ENCODE results near the gene IDE.
"Not testable (repeated sequence)": the region's sequence is repeated elsewhere in the genome, so short reads cannot be mapped to it uniquely, and the experiment has no call there.

The IDE gene

DNA sequence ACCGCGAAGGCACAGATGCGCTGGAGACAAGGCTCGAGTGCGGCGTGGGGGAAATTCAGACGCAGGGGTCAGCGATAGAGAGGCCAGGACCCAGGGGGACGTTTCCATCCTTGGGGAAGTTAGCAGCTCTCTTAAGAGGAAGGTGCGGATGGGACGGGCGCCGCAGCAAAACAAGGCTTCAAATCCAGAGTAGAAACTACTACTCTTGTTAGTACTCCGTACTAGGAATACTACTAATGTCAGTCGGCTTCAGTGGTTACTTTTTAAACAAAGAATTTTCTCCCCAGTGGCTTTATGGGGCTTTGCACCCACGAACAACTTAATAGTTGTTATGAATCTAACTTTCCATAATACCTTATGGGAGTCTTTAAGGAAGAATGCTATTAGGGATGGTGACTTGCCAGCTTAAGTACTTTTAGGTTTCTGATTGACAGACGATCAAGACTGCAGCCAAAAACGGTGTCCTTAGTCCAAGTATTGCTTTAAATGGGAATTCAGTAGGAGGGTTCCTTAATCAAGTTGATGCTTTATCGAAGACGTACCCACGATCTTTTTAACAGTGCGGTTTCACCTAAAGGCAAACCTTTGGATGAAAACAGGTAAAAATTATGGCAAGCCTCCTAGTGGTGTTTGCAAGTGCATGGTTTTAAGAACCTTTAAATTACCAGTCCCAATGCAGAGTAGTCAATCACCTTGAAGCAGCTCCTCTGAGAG, 812 bp upstream of the IDE start:
- peak overlapping the region; percentile 84 for H3K4me3 ChIP-seq (ENCODE audit: low read length)
- H3K9me3 ChIP-seq (ENCODE audit: low read length) = no peaks in the 10 kb centered on the region
- H2AFZ ChIP-seq (ENCODE audit: low read depth, low read length) = peak overlapping the region; percentile 95
- H3K36me3 ChIP-seq (ENCODE audit: insufficient read depth, low read length) = no peaks in the 10 kb centered on the region
- H3K4me1 ChIP-seq (ENCODE audit: insufficient read depth, low read length) = peaks cover 14% of the 10 kb centered on the region
- no peaks in the 10 kb centered on the region for H3K27me3 ChIP-seq (ENCODE audit: insufficient read depth, low read length)

DNA sequence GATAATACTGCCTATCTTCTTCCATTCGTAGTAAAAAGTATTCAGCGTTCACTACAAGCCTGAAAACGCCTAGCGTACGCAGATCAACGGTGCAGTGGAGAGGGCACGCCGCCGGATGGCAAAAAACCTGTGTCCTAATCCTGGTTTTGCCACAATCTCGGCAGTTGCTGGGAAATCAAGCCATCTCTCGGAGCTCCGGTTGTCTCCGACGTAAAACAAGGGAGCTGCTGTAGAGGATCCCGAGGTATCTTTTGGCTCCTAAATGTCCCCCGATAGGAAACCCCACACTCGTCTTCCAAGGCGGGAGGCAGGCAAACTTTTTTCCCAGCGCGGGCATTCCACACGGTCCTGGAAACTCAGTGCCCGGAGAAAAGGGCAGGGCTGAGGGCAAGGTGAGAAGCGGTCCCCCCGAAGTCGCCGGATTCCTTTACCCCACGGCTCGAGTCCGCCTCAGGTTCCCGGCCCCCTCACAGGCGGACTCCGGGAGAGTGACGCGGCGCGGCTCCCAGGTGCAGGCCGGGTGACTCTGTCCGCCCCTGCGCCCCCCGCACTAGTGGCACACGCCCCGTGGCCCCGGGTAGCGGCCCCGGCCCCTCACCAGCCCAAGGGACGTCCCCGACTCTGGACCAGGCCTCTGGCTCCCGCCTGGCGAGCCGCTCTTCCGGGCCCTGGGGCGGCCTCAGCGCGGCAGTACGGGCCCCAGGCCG, 649 bp downstream of the IDE start:
- peaks cover 14% of the 10 kb centered on the region for H3K4me1 ChIP-seq (ENCODE audit: insufficient read depth, low read length)
- peak overlapping the region; percentile 95 for H2AFZ ChIP-seq (ENCODE audit: low read depth, low read length)
- peaks cover 5% of the 10 kb centered on the region for H3K36me3 ChIP-seq (ENCODE audit: insufficient read depth, low read length)

DNA sequence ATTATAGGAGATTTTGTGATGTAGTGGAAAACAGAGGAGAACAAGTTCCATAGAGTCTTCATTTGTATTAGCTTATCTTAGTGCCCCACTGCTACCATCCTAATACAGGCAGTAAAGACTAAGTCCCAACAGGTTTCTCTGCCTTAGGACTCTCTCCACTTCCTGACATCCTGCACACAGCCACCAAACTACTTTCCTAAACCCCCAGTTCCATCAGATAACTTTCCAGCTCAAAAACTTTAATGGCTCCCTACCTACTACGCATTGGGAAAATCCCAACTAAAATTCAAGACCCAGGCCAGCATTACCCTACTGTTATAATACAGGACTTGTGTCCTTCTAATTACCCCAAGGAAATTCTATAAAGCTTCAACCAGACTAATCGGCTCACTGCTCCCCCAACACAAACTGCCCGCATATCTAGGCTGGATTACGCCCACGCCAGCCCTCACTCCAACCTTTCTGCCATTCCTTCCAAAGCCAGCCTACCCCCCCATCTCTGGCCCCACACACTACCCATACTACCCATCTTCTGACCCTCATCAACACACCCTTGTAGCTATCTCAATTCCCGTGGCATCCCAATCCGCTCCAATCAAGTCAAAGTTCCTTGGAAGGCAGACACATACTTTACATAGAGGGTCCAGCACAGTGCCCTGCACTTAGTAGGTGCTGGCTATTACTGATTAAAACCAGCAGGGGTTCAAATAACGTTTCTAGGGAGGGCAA, 1.4 kb downstream of the IDE start:
- peak overlapping the region; percentile 95 for H2AFZ ChIP-seq (ENCODE audit: low read depth, low read length)
- H3K4me1 ChIP-seq (ENCODE audit: insufficient read depth, low read length) = peaks cover 14% of the 10 kb centered on the region
- H3K4me3 ChIP-seq (ENCODE audit: low read length) = peak overlapping the region; percentile 84
- H3K27me3 ChIP-seq (ENCODE audit: insufficient read depth, low read length) = no peaks in the 10 kb centered on the region
- H3K9me3 ChIP-seq (ENCODE audit: low read length) = no peaks in the 10 kb centered on the region
- H3K36me3 ChIP-seq (ENCODE audit: insufficient read depth, low read length) = peaks cover 5% of the 10 kb centered on the region

More for the DNA sequence above, 649 bp downstream of the IDE start:
- Histone ChIP-seq H3K9me3 (ENCODE audit: low read length) (no peaks in the 10 kb centered on the region), H3K27me3 (ENCODE audit: insufficient read depth, low read length) (no peaks in the 10 kb centered on the region), H3K4me3 (ENCODE audit: low read length) (peak overlapping the region; percentile 84)

DNA sequence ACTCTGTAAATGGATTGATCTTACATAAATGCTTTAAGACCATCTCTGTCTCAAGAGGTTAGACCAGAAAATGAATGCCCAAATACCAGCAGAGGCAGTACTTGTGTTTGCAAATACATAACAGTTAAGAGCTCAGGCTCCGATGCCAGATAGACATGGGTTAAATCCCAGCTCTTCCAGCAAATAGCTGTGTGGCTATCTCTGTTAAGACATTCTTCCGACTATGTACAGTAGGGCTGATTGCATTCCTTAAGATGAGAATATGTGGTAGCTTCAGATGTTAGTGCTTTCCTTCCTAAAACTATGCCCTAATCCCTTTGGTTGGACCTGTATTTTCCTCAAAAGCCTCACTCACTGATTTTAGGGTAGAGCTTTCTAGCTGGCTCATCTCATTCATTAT, 2.2 kb downstream of the IDE start:
- H3K4me3 ChIP-seq (ENCODE audit: low read length) = no peak overlapping the region
- peaks cover 5% of the 10 kb centered on the region for H3K36me3 ChIP-seq (ENCODE audit: insufficient read depth, low read length)
- peaks cover 14% of the 10 kb centered on the region for H3K4me1 ChIP-seq (ENCODE audit: insufficient read depth, low read length)
- H3K9me3 ChIP-seq (ENCODE audit: low read length) = no peaks in the 10 kb centered on the region
- H2AFZ ChIP-seq (ENCODE audit: low read depth, low read length) = no peak overlapping the region
- H3K27me3 ChIP-seq (ENCODE audit: insufficient read depth, low read length) = no peaks in the 10 kb centered on the region

DNA sequence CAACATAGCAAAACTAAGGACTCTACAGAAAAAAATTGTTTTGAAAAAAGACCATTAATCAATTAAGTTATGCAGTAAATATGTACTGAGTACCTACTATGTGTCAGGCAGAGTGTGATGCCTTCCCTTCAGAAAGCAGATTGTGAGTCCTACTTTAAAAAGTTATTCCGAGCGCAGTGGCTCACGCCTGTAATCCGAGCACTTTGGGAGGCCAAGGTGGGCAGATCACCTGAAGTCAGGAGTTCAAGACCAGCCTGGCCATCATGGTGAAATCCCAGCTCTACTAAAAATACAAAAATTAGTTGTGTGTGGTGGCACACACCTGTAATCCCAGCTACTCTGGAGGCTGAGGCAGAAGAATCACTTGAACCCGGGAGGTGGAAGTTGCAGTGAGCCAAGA, 4.2 kb downstream of the IDE start:
- not testable (repeated sequence) for H3K27me3 ChIP-seq (ENCODE audit: insufficient read depth, low read length); H3K9me3 ChIP-seq (ENCODE audit: low read length); H2AFZ ChIP-seq (ENCODE audit: low read depth, low read length); H3K36me3 ChIP-seq (ENCODE audit: insufficient read depth, low read length); H3K4me3 ChIP-seq (ENCODE audit: low read length)
- H3K4me1 ChIP-seq (ENCODE audit: insufficient read depth, low read length) = peaks cover 14% of the 10 kb centered on the region

DNA sequence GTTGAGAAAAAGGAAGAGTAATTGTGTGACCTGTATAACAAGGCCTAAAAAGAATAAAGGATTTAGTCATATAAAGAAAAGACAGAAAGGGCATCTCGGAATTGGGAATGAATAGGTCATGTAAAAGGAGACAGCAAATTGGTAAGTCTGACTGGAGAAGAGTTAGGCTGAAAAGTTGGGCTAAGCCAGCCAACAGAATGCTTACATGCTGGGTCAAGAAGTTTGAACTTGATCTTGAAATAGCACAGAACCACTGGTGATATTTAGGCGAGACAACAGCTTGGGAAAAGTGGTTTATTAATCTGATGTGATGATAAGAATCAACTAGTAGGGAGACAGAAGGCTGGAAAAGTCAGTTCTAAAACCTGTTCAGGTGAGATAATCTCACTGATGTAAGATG, 4.8 kb downstream of the IDE start:
- H3K36me3 ChIP-seq (ENCODE audit: insufficient read depth, low read length) = peaks cover 6% of the 10 kb centered on the region
- no peak overlapping the region for H2AFZ ChIP-seq (ENCODE audit: low read depth, low read length)
- H3K4me1 ChIP-seq (ENCODE audit: insufficient read depth, low read length) = peaks cover 14% of the 10 kb centered on the region
- H3K27me3 ChIP-seq (ENCODE audit: insufficient read depth, low read length) = no peaks in the 10 kb centered on the region
- no peaks in the 10 kb centered on the region for H3K9me3 ChIP-seq (ENCODE audit: low read length)
- no peak overlapping the region for H3K4me3 ChIP-seq (ENCODE audit: low read length)

DNA sequence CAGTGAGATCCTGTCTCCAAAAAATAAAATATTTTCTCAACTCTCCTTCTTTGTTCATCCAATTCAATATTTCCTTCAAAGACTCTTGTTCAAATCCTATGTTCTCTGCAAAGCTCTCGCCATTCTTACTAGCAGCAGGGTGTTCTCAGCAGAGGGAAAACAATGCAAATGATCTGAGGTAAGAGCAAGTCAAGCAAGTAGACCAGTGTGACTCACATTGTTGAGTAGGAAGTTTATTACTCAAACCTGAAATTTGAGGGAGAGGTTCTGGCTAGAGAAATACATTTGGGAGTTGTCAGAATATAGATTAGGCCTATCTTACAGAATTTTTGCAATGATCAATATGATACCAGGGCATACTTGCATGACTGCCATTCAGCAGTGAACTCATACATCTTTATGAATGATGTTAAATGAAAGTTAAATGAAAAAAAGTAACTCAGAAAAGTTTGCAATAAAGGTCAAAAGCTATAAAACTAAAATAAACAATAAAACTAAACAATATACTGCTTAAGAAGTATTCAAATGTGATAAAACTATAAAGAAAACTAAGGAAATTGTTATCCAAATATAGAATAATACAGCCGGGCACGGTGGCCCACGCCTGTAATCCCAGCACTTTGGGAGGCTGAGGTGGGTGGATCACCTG, 5.8 kb downstream of the IDE start:
- H2AFZ ChIP-seq (ENCODE audit: low read depth, low read length) = no peak overlapping the region
- H3K36me3 ChIP-seq (ENCODE audit: insufficient read depth, low read length) = peaks cover 10% of the 10 kb centered on the region
- no peaks in the 10 kb centered on the region for H3K9me3 ChIP-seq (ENCODE audit: low read length)
- no peak overlapping the region for H3K4me3 ChIP-seq (ENCODE audit: low read length)
- no peaks in the 10 kb centered on the region for H3K27me3 ChIP-seq (ENCODE audit: insufficient read depth, low read length)
- peaks cover 14% of the 10 kb centered on the region for H3K4me1 ChIP-seq (ENCODE audit: insufficient read depth, low read length)

DNA sequence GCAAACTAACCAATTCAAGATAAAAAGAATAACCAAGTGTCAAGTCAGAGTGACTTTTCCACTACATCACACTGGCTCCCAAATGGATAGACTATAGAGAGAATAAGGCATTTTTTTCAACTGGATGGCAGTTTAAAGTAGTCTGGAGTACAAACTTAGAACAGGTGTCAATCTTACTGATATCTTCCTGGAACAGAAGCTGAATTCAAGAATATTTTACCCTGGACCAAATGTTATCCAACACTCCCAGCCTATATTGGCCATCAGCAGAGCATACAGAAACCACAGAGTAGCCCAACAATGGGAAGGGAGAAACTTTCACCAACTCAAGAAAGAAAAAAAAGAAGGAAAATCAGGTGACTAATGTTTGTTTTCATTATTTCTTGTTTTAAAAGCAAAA, 11.5 kb downstream of the IDE start:
- Histone ChIP-seq H3K9me3 (ENCODE audit: low read length) (peaks cover 17% of the 10 kb centered on the region), H3K27me3 (ENCODE audit: insufficient read depth, low read length) (no peaks in the 10 kb centered on the region), H3K36me3 (ENCODE audit: insufficient read depth, low read length) (peaks cover 20% of the 10 kb centered on the region), H3K4me3 (ENCODE audit: low read length) (no peak overlapping the region), H2AFZ (ENCODE audit: low read depth, low read length) (no peak overlapping the region), H3K4me1 (ENCODE audit: insufficient read depth, low read length) (no peaks in the 10 kb centered on the region)

DNA sequence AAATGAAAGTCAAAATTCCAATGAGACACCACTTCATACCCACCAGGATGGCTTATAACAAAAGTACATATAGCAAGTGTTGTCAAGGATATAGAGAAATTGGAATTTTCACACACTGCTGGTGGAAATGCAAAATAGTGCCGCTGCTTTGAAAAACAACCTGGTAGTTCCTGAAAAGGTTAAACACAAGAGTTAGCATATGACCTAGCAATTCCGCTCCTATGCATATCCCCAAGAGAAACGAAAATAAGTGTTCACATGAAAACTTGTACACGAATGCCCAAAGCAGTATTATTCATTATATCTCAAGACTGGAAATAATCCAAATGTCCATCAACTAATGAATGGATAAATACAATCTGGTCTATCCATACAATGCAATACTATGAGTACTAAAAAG, 14.8 kb downstream of the IDE start:
- Histone ChIP-seq H3K9me3 (ENCODE audit: low read length) (peaks cover 21% of the 10 kb centered on the region), H3K4me1 (ENCODE audit: insufficient read depth, low read length) (no peaks in the 10 kb centered on the region), H2AFZ (ENCODE audit: low read depth, low read length) (no peak overlapping the region), H3K27me3 (ENCODE audit: insufficient read depth, low read length) (no peaks in the 10 kb centered on the region), H3K36me3 (ENCODE audit: insufficient read depth, low read length) (peaks cover 28% of the 10 kb centered on the region), H3K4me3 (ENCODE audit: low read length) (no peak overlapping the region)

DNA sequence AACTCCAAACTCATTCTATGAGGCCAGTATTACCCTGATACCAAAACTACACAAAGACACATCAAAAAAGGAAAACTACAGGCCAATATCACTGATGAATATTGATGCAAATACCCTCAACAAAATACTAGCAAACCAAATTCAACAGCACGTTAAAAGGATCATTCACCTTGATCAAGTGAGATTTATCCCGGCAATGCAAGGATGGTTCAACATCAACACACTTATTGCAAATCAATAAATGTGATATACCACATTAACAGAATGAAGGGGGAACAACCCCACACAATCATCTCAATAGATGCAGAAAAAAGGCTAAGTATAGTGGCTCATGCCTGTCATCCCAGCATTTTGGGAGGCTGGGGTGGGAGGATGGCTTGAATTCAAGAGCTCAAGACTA, 19.9 kb downstream of the IDE start:
- Histone ChIP-seq H2AFZ (ENCODE audit: low read depth, low read length) (no peak overlapping the region), H3K4me3 (ENCODE audit: low read length) (no peak overlapping the region), H3K36me3 (ENCODE audit: insufficient read depth, low read length) (peaks cover 11% of the 10 kb centered on the region), H3K27me3 (ENCODE audit: insufficient read depth, low read length) (no peaks in the 10 kb centered on the region), H3K4me1 (ENCODE audit: insufficient read depth, low read length) (no peaks in the 10 kb centered on the region), H3K9me3 (ENCODE audit: low read length) (peaks cover 8% of the 10 kb centered on the region)

DNA sequence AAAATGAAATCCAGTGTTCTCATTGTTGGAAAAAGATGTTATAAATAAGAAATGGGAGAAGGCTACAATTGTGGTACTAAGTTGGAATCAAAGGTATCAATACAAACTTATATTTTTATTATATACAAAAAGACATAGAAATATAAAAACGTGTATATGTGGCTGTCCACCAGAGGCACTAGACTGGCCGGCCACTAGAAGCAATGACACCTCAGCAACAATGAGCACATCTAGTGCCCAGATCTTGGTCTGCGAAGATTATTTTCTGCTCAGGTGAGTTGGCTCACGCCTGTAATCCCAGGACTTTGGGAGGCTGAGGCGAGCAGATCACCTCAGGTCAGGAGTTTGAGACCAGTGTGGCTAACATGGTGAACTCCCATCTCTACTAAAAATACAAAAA, 21.6 kb downstream of the IDE start:
- H3K27me3 ChIP-seq (ENCODE audit: insufficient read depth, low read length) = no peaks in the 10 kb centered on the region
- peaks cover 9% of the 10 kb centered on the region for H3K36me3 ChIP-seq (ENCODE audit: insufficient read depth, low read length)
- no peaks in the 10 kb centered on the region for H3K4me1 ChIP-seq (ENCODE audit: insufficient read depth, low read length)
- H3K9me3 ChIP-seq (ENCODE audit: low read length) = peaks cover 6% of the 10 kb centered on the region
- H3K4me3 ChIP-seq (ENCODE audit: low read length) = no peak overlapping the region
- no peak overlapping the region for H2AFZ ChIP-seq (ENCODE audit: low read depth, low read length)

DNA sequence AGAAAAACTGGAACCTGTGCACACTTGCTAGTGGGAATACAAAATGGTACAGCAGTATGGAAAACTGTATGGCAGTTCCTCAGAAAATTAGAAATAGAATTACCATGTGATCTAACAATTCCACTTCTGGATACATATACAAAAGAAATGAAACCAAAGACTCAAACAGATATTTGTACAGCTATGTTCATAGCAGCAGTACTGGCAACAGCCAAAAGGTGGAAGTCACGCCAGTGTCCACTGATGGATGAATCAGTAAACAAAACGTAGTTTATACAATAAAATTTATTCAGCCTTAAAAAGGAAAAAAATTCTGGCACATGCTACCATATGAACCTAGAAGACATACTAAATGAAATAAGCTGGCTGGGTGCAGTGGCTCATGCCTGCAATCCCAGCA, 23.0 kb downstream of the IDE start:
- H3K4me3 ChIP-seq (ENCODE audit: low read length) = no peak overlapping the region
- peaks cover 6% of the 10 kb centered on the region for H3K36me3 ChIP-seq (ENCODE audit: insufficient read depth, low read length)
- peaks cover 6% of the 10 kb centered on the region for H3K9me3 ChIP-seq (ENCODE audit: low read length)
- H3K27me3 ChIP-seq (ENCODE audit: insufficient read depth, low read length) = no peaks in the 10 kb centered on the region
- no peaks in the 10 kb centered on the region for H3K4me1 ChIP-seq (ENCODE audit: insufficient read depth, low read length)
- H2AFZ ChIP-seq (ENCODE audit: low read depth, low read length) = no peak overlapping the region

DNA sequence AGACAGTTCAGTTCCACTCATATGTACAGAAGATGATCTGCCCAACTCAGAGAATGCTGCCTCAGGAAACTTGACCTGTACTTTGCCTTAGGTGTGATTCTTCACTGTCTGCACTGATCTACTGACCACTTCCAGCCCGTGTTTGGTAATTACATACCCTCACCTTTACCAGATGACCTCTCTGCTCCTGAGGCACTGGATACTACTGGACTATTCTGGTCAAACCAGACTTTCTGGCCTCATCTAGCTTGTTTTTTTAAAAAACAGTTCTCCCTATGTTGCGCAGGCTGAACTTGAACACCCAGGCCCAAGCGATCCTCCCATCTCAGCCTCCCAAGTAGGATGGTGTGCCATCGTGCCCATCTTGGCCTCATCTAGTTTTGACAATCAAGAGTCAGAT, 26.2 kb downstream of the IDE start:
- Histone ChIP-seq H3K4me1 (ENCODE audit: insufficient read depth, low read length) (no peaks in the 10 kb centered on the region), H2AFZ (ENCODE audit: low read depth, low read length) (no peak overlapping the region), H3K9me3 (ENCODE audit: low read length) (no peaks in the 10 kb centered on the region), H3K36me3 (ENCODE audit: insufficient read depth, low read length) (no peaks in the 10 kb centered on the region), H3K4me3 (ENCODE audit: low read length) (no peak overlapping the region), H3K27me3 (ENCODE audit: insufficient read depth, low read length) (no peaks in the 10 kb centered on the region)

Data from neuron (in vitro differentiated cells).